NCI-H774 (cell line): Measurements from ENCODE around the gene CFC1B.
"Not testable (repeated sequence)": the region's sequence is repeated elsewhere in the genome, so short reads cannot be mapped to it uniquely, and the experiment has no call there.

Source experiments
- DNase-seq: peaks from one replicate; lab custom pipeline; 2025; lab: John Stamatoyannopoulos, UW

CFC1B gene

GRCh38 chr2:130566165-130566564 is 45.1 kb downstream of the CFC1B start:
- not testable (repeated sequence) for DNase-seq

- not testable (repeated sequence) for DNase-seq
These were observed 50.9 kb downstream of the CFC1B start for GRCh38 chr2:130571929-130572328.

- DNase-seq, result not testable (repeated sequence)
These were observed 53.2 kb downstream of the CFC1B start for GRCh38 chr2:130574230-130574629.

- DNase-seq, result not testable (repeated sequence)
These were observed 55.3 kb downstream of the CFC1B start for GRCh38 chr2:130576209-130576784.

GRCh38 chr2:130577559-130577958 is 56.5 kb downstream of the CFC1B start:
- DNase-seq, result not testable (repeated sequence)
